HEK293 (cell line): ENCODE measurements around the gene MARCHF10.
A peak's percentile ranks its signal among the peaks of the same experiment; 100 is the strongest.

Experiments
- CTCF ChIA-PET: fragments of 350-600 bp; formaldehyde crosslinking; extraction: SDS; loops from one replicate; lab custom pipeline; 2021; ENCODE audit warnings: antibody characterized with exemption; lab: Yijun Ruan, JAX
- POLR2A ChIA-PET: fragments of 300-600 bp; formaldehyde crosslinking; extraction: SDS; loops from one replicate; lab custom pipeline; 2020; ENCODE audit warnings: antibody characterized with exemption, inconsistent platforms; lab: Yijun Ruan, JAX
- H3K27ac ChIP-seq: fragments of 200-500 bp; sonication (Bioruptor generic); 2 replicates; pipeline ENCODE4 v1.5.1; 2014; ENCODE audit warnings: low read depth, low read length, control low read depth, inconsistent platforms; ENCODE audit errors: extremely low read depth
- H3K36me3 ChIP-seq, 2 experiments: fragments of 200-500 bp in 1 of 2; sonication (Bioruptor generic) in 1 of 2; 1 replicate in 1 of 2; 2 replicates in 1 of 2; pipeline ENCODE4 v1.5.1; 2014 to 2017; ENCODE audit warnings: inconsistent platforms in 2 of 2, low read length in 2 of 2; ENCODE audit not compliant: control insufficient read depth in 2 of 2, insufficient read depth in 1 of 2
- H3K4me1 ChIP-seq: fragments of 200-500 bp; sonication (Bioruptor generic); 2 replicates; pipeline ENCODE4 v1.5.1; 2014; ENCODE audit warnings: mild to moderate bottlenecking, low read length, inconsistent platforms; ENCODE audit not compliant: control insufficient read depth, insufficient read depth
- H3K4me3 ChIP-seq: 2 replicates; pipeline ENCODE4 v1.5.1; 2011; ENCODE audit warnings: low read depth, mild to moderate bottlenecking, control low read depth, low read length, moderate library complexity
- H3K9me3 ChIP-seq: fragments of 200-500 bp; sonication (Bioruptor generic); 2 replicates; pipeline ENCODE4 v1.5.1; 2014; ENCODE audit warnings: low read depth, low read length, inconsistent platforms; ENCODE audit not compliant: control insufficient read depth, insufficient read depth
- EGR2 ChIP-seq: fragments of 450-650 bp; formaldehyde crosslinking; IDR thresholded peaks from 2 replicates; pipeline ENCODE4 v1.5.1; 2016; ENCODE audit warnings: low read depth, missing biosample characterization, missing genetic modification characterization
- GFI1B ChIP-seq: fragments of 450-650 bp; formaldehyde crosslinking; IDR thresholded peaks from 2 replicates; pipeline ENCODE4 v1.5.1; 2016; ENCODE audit warnings: missing biosample characterization, missing genetic modification characterization
- MYNN ChIP-seq: fragments of 450-650 bp; formaldehyde crosslinking; IDR thresholded peaks from 2 replicates; pipeline ENCODE4 v1.5.1; 2016; ENCODE audit warnings: missing biosample characterization, missing genetic modification characterization, borderline replicate concordance
- PBX3 ChIP-seq: sonication (generic); formaldehyde crosslinking; IDR thresholded peaks from 2 replicates; pipeline ENCODE4 v1.8.1; 2022; ENCODE audit warnings: mild to moderate bottlenecking, moderate library complexity, missing genetic modification reagents
- SP7 ChIP-seq: fragments of 450-650 bp; formaldehyde crosslinking; IDR thresholded peaks from 2 replicates; pipeline ENCODE4 v1.5.1; 2016; ENCODE audit warnings: missing biosample characterization, missing genetic modification characterization
- TSHZ1 ChIP-seq: fragments of 450-650 bp; formaldehyde crosslinking; IDR thresholded peaks from 2 replicates; pipeline ENCODE4 v1.5.1; 2016; ENCODE audit warnings: missing biosample characterization, missing genetic modification characterization, borderline replicate concordance
- ZBTB8A ChIP-seq: fragments of 450-650 bp; formaldehyde crosslinking; IDR thresholded peaks from 2 replicates; pipeline ENCODE4 v1.5.1; 2016; ENCODE audit warnings: missing biosample characterization, missing genetic modification characterization
- ZFHX2 ChIP-seq: fragments of 450-650 bp; formaldehyde crosslinking; conservative IDR thresholded peaks from 2 replicates; pipeline ENCODE4 v1.5.1; 2016; ENCODE audit warnings: missing biosample characterization, missing genetic modification characterization
- ZNF19 ChIP-seq: fragments of 450-650 bp; formaldehyde crosslinking; IDR thresholded peaks from 2 replicates; pipeline ENCODE4; 2016; ENCODE audit warnings: missing biosample characterization, missing genetic modification characterization, low read depth
- ZNF2 ChIP-seq: fragments of 450-650 bp; formaldehyde crosslinking; IDR thresholded peaks from 2 replicates; pipeline ENCODE4 v1.5.1; 2016; ENCODE audit warnings: missing biosample characterization, missing genetic modification characterization
- ZNF214 ChIP-seq: fragments of 450-650 bp; formaldehyde crosslinking; IDR thresholded peaks from 2 replicates; pipeline ENCODE4 v1.5.1; 2017; ENCODE audit warnings: missing biosample characterization, mild to moderate bottlenecking, missing genetic modification characterization, borderline replicate concordance
- ZNF280C ChIP-seq: fragments of 450-650 bp; formaldehyde crosslinking; IDR thresholded peaks from 2 replicates; pipeline ENCODE4 v1.5.1; 2016; ENCODE audit warnings: missing biosample characterization, missing genetic modification characterization
- ZNF48 ChIP-seq: fragments of 450-650 bp; formaldehyde crosslinking; IDR thresholded peaks from 2 replicates; pipeline ENCODE4 v1.5.1; 2016; ENCODE audit warnings: missing biosample characterization, missing genetic modification characterization
- ZNF521 ChIP-seq: fragments of 450-650 bp; formaldehyde crosslinking; IDR thresholded peaks from 2 replicates; pipeline ENCODE4 v1.5.1; 2017; ENCODE audit warnings: missing biosample characterization, mild to moderate bottlenecking, missing genetic modification characterization
- ZNF792 ChIP-seq: fragments of 450-650 bp; formaldehyde crosslinking; IDR thresholded peaks from 2 replicates; pipeline ENCODE4 v1.5.1; 2016; ENCODE audit warnings: missing biosample characterization, missing genetic modification characterization

MARCHF10 gene

GRCh38 chr17:62715882-62716390 is 92.2 kb downstream of the MARCHF10 start:
- Histone ChIP-seq H3K27ac (no peak overlapping the region), H3K9me3 (no peaks in the 10 kb centered on the region), H3K4me1 (no peaks in the 10 kb centered on the region), H3K4me3 (no peak overlapping the region), H3K36me3 (no peaks in the 10 kb centered on the region)
- no peak for TF ChIP-seq SP7 (tag by site-specific recombination)
- no peak for TF ChIP-seq TSHZ1 (tag by site-specific recombination)
- no peak for TF ChIP-seq ZNF19
- TF ChIP-seq ZNF48 (tag by site-specific recombination), result no peak
- TF ChIP-seq MYNN (tag by site-specific recombination), result no peak
- TF ChIP-seq PBX3, result no peak
- ChIA-PET CTCF (interaction anchor here (0.9 kb wide), 1 partner anchor 253 kb away, joined by 3 read pairs; no protein-coding TSS in a partner anchor), POLR2A (no interaction called here)

- CTCF ChIA-PET, result interaction anchor here (0.7 kb wide), 1 partner anchor 939 kb away, joined by 3 read pairs; no protein-coding TSS in a partner anchor
- H3K27ac ChIP-seq, result no peak overlapping the region
These were observed 93.9 kb downstream of the MARCHF10 start for GRCh38 chr17:62714016-62714777.

GRCh38 chr17:62713086-62713881 is 94.8 kb downstream of the MARCHF10 start:
- peak; percentile 23; the same call in 1 of the 2 replicates for TF ChIP-seq ZFHX2 (tag by site-specific recombination)
- peak; percentile 47 for TF ChIP-seq EGR2 (tag by site-specific recombination)
- TF ChIP-seq ZNF521 (tag by site-specific recombination), result no peak
- TF ChIP-seq ZNF792, result no peak
- no peak for TF ChIP-seq ZNF2 (tag by site-specific recombination)

More at GRCh38 chr17:62714016-62714777, 93.9 kb downstream of the MARCHF10 start:
- H3K4me1 ChIP-seq, result no peaks in the 10 kb centered on the region
- no peaks in the 10 kb centered on the region for H3K9me3 ChIP-seq
- H3K36me3 ChIP-seq, result no peaks in the 10 kb centered on the region
- H3K4me3 ChIP-seq, result no peak overlapping the region
- TF ChIP-seq ZNF214 (tag by site-specific recombination) (no peak), GFI1B (tag by site-specific recombination) (no peak), ZNF280C (tag by site-specific recombination) (no peak), ZBTB8A (tag by site-specific recombination) (no peak)
- TF ChIP-seq, all 188 proteins: peak for 0
- POLR2A ChIA-PET, result no interaction called here

More at GRCh38 chr17:62713086-62713881, 94.8 kb downstream of the MARCHF10 start:
- H3K9me3 ChIP-seq, result no peaks in the 10 kb centered on the region
- CTCF ChIA-PET, result interaction anchor here (0.6 to 0.7 kb wide), 2 partner anchors 255 to 938 kb away, joined by 3 read pairs; no protein-coding TSS in a partner anchor
- H3K4me1 ChIP-seq, result no peaks in the 10 kb centered on the region
- POLR2A ChIA-PET, result interaction anchor here (0.6 kb wide), 1 partner anchor 10 kb away, joined by 3 read pairs; no protein-coding TSS in a partner anchor
- H3K27ac ChIP-seq, result no peak overlapping the region
- no peak overlapping the region for H3K4me3 ChIP-seq
- no peaks in the 10 kb centered on the region for H3K36me3 ChIP-seq
